Tibial artery (tissue), 4 donors: Measurements from ENCODE around the gene GRIK1.

Source experiments
- DNase-seq, 2 donors: peaks; one replicate each; pipeline ENCODE4 v3.0.0-alpha.2; 2019
- H3K27ac ChIP-seq, 2 donors: fragments of 200-600 bp; sonication (generic) in 1 of 2; 1 replicate in 1 of 2; 2 replicates in 1 of 2; pipeline ENCODE4 v1.5.1; 2018 to 2019; ENCODE audit warnings: mild to moderate bottlenecking in 1 of 2
- H3K27me3 ChIP-seq, 2 donors: fragments of 200-600 bp; sonication (generic) in 1 of 2; one replicate each; pipeline versions ENCODE4 v1.5.1 to v1.6.0; 2016 to 2019
- H3K36me3 ChIP-seq, 3 donors: fragments of 200-600 bp; sonication (generic) in 2 of 3; one replicate each; pipeline ENCODE4 v1.5.1; 2016 to 2019; ENCODE audit warnings: mild to moderate bottlenecking in 2 of 3
- H3K4me1 ChIP-seq, 4 donors: fragments of 200-600 bp; sonication (generic) in 2 of 4; 1 replicate in 3 of 4; 2 replicates in 1 of 4; pipeline ENCODE4 v1.5.1; 2016 to 2019
- H3K4me3 ChIP-seq, 2 donors: fragments of 200-600 bp; sonication (generic) in 1 of 2; 1 replicate in 1 of 2; 2 replicates in 1 of 2; pipeline ENCODE4 v1.5.1; 2018 to 2019; ENCODE audit warnings: mild to moderate bottlenecking in 2 of 2
- H3K9me3 ChIP-seq, 3 donors: fragments of 200-600 bp; sonication (generic) in 1 of 3; one replicate each; pipeline ENCODE4 v1.5.1; 2016 to 2019
- intact Hi-C: fragments of 100-400 bp; cut with DNase I; formaldehyde crosslinking; loops from one replicate; pipeline ENCODE4 v1.15.0; 2023; ENCODE audit warnings: low total_unique reads
- TF ChIP-seq, protein P1 (sequence below), 2 experiments: fragments of 200-600 bp in 1 of 2; fragments of 450-650 bp in 1 of 2; IDR thresholded peaks; one replicate each; pipeline ENCODE4 v1.5.1; 2017 to 2019; ENCODE audit warnings: antibody characterized with exemption in 2 of 2, mild to moderate bottlenecking in 1 of 2, moderate library complexity in 1 of 2

GRIK1 gene

DNA sequence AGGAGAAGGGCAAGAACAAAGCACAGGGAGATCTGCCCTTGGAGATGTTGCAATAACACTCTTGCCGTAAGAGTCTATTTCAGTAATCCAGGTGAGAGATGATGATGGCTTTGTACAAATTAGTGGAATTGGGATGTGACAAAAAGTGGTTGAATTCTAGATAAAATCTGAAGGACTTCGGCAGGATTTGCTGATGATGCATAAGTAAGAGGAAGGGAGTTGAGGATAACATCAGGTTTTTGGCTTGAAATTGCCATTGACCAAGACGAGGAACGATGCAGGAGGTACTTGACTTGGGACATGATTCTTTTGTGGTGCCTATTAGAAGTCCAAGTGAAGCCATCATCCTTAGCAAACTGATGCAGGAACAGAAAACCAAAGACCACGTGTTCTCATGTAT, 238.1 kb downstream of the GRIK1 start:
- no peak overlapping the region for H3K27ac ChIP-seq
- no peaks in the 10 kb centered on the region for H3K9me3 ChIP-seq
- no peak for DNase-seq
- intact Hi-C loops: no loop called here
- no peaks in the 10 kb centered on the region for H3K36me3 ChIP-seq
- H3K27me3 ChIP-seq: no peaks in the 10 kb centered on the region
- no peaks in the 10 kb centered on the region for H3K4me1 ChIP-seq
- TF ChIP-seq, protein P1, sequence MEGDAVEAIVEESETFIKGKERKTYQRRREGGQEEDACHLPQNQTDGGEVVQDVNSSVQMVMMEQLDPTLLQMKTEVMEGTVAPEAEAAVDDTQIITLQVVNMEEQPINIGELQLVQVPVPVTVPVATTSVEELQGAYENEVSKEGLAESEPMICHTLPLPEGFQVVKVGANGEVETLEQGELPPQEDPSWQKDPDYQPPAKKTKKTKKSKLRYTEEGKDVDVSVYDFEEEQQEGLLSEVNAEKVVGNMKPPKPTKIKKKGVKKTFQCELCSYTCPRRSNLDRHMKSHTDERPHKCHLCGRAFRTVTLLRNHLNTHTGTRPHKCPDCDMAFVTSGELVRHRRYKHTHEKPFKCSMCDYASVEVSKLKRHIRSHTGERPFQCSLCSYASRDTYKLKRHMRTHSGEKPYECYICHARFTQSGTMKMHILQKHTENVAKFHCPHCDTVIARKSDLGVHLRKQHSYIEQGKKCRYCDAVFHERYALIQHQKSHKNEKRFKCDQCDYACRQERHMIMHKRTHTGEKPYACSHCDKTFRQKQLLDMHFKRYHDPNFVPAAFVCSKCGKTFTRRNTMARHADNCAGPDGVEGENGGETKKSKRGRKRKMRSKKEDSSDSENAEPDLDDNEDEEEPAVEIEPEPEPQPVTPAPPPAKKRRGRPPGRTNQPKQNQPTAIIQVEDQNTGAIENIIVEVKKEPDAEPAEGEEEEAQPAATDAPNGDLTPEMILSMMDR (IDR thresholded peaks at IDR 0.05): no peak
- H3K4me3 ChIP-seq: no peak overlapping the region

DNA sequence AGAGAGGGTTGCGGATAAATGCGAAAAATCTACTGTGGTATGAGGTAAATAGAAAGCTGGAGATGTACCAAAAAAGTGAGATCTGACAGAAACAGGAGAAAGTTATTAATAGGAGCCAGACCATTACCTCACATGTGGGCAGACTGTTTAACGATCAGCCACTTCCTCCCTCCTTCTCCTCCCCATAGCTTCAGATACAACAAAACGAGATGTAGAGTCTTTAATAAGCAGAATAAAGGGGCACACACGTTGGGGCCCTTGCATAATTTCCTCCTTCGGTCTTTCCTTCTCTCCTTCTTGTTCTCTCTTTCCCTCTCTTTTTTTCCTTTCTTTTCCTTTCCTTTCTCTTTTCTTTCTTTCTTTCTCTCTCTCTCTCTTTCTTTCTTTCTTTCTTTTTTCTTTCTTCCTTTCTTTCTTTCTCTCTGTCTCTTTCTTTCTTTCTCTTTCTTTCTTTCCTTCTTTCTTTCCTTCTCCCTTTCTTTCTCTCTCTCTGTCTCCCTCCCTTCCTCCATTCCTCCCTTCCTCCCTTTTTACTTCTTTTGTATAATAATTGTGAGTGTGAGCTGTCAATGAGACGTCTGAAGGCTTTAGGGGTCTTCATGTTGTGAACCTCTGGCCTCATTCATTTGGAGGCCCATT, 242.1 kb downstream of the GRIK1 start:
- intact Hi-C loops: no loop called here
- DNase-seq: no peak
- Histone ChIP-seq H3K4me1 (no peaks in the 10 kb centered on the region), H3K36me3 (no peaks in the 10 kb centered on the region), H3K27me3 (no peaks in the 10 kb centered on the region), H3K27ac (no peak overlapping the region), H3K9me3 (no peaks in the 10 kb centered on the region), H3K4me3 (no peak overlapping the region)
- TF ChIP-seq, protein P1 (IDR thresholded peaks at IDR 0.05): no peak

DNA sequence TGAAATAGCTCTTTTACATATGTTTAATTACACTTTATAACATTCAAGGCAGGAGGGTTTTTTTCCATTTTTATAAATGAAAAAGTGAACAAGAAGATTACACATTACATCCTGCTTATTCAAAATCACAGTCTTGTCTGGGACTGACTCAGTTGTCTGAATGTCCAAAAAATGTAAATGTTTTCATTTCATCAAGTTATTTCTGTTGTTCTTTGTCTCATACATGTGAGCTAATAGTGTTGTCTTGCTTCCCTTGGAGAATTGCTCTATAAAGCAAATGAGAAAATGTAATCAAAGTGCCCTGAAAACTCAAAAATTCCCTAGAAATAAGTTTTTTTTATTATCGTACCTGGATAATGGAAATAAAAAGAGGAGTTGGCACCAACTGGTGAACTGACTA, 242.9 kb downstream of the GRIK1 start:
- H3K36me3 ChIP-seq: no peaks in the 10 kb centered on the region
- no peak for DNase-seq
- no peak overlapping the region for H3K4me3 ChIP-seq
- no peaks in the 10 kb centered on the region for H3K4me1 ChIP-seq
- TF ChIP-seq, protein P1 (IDR thresholded peaks at IDR 0.05): no peak
- intact Hi-C loops: no loop called here
- no peaks in the 10 kb centered on the region for H3K27me3 ChIP-seq
- no peaks in the 10 kb centered on the region for H3K9me3 ChIP-seq
- H3K27ac ChIP-seq: no peak overlapping the region

DNA sequence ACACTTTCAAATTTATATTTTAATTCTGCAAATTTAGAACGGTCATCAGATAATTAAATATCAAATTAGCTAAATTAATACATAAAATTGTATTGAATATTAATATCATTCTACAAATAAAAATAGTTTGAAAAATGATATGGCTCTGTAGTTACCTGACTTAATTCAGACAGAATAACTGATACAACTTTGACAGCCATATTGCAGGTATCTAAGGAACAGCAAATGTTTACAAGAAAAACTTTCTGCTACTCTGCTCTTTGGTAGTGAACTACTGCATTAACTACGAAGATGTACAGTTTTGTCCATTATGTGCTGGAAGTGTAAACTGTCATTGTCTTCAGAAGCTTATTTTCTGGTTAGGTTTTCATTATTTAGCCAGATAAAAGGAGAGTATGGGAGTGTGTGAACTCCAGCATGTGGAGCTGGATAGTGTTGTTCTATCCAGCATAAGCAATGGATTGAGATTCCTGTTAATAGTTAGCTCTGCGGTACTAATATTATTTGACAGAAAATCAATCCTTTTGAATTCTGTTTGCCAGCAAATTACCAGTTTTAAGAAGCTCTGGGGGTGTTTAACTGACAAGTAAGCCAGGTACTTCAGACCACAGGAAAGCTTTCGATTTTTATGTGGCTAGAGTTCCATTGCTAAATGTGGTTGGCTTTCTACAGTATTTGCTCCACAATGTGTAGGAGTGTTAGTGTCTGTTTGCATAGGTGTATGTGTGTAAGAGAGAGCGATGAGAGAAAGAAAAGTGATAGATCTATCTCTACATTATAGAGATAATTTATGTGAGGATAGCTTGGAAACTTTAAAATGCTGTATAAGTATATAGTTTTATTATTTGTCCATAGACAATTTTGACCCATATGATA, 247.9 kb downstream of the GRIK1 start:
- Histone ChIP-seq H3K27me3 (no peaks in the 10 kb centered on the region), H3K4me3 (no peak overlapping the region), H3K27ac (no peak overlapping the region), H3K4me1 (no peaks in the 10 kb centered on the region), H3K9me3 (no peaks in the 10 kb centered on the region), H3K36me3 (no peaks in the 10 kb centered on the region)
- no peak for DNase-seq
- intact Hi-C loops: no loop called here
- TF ChIP-seq, protein P1 (IDR thresholded peaks at IDR 0.05): no peak

DNA sequence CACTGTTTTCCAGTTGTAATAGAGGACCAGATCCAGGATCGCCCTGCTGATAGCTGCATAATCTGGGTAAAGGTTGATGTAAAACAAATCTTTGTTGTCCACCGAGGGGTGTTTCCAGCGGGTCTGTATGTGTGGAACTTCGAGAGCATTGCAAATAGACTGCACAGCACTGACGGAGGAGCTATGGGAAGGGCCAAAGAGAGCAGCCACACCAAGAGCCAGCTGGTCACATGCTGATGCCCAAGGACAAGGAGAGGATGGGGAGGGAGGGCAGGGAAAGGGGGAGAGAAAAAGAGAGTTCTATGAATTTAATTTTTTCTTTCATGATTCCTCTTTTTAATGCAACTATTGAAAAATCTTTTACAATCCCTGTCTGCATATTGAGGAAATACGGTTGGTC, 250.0 kb downstream of the GRIK1 start:
- no peaks in the 10 kb centered on the region for H3K9me3 ChIP-seq
- H3K36me3 ChIP-seq: no peaks in the 10 kb centered on the region
- DNase-seq: no peak
- no peaks in the 10 kb centered on the region for H3K27me3 ChIP-seq
- H3K4me1 ChIP-seq: no peaks in the 10 kb centered on the region
- intact Hi-C loops: loop anchor here (10.0 kb wide), 1 partner anchor 1575 kb away; no protein-coding TSS in a partner anchor
- H3K27ac ChIP-seq: no peak overlapping the region
- TF ChIP-seq, protein P1 (IDR thresholded peaks at IDR 0.05): no peak
- no peak overlapping the region for H3K4me3 ChIP-seq
